GM12872 (cell line): ENCODE measurements around the gene PPFIBP1.

Source experiments
- TF ChIP-seq, protein P1 (sequence below): IDR thresholded peaks from 3 replicates; pipeline ENCODE4 v1.5.1; 2011; ENCODE audit warnings: low read depth, mild to moderate bottlenecking, low read length, moderate library complexity; ENCODE audit not compliant: insufficient read depth

PPFIBP1 gene

DNA sequence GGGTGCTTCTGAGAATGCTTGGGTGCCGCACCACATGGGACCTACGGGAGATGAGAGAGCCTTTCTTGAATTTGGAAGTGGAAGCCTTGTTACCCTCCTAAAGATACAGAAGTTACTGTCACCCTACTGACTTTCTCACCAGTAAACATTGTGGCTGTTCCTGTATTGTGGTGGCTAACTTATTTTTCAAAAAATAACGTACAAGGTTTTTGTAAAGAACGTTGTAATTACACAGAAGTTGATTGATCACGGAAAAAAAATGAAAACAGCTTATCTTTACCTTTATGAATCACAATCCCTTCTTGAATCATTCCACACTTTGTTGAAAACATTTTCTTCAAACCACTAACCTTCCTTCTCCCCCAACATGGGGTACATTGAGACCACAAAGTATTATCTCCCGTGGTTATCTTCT lies 22.0 kb upstream of the PPFIBP1 start:
- TF ChIP-seq, protein P1, sequence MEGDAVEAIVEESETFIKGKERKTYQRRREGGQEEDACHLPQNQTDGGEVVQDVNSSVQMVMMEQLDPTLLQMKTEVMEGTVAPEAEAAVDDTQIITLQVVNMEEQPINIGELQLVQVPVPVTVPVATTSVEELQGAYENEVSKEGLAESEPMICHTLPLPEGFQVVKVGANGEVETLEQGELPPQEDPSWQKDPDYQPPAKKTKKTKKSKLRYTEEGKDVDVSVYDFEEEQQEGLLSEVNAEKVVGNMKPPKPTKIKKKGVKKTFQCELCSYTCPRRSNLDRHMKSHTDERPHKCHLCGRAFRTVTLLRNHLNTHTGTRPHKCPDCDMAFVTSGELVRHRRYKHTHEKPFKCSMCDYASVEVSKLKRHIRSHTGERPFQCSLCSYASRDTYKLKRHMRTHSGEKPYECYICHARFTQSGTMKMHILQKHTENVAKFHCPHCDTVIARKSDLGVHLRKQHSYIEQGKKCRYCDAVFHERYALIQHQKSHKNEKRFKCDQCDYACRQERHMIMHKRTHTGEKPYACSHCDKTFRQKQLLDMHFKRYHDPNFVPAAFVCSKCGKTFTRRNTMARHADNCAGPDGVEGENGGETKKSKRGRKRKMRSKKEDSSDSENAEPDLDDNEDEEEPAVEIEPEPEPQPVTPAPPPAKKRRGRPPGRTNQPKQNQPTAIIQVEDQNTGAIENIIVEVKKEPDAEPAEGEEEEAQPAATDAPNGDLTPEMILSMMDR, result no peak

DNA sequence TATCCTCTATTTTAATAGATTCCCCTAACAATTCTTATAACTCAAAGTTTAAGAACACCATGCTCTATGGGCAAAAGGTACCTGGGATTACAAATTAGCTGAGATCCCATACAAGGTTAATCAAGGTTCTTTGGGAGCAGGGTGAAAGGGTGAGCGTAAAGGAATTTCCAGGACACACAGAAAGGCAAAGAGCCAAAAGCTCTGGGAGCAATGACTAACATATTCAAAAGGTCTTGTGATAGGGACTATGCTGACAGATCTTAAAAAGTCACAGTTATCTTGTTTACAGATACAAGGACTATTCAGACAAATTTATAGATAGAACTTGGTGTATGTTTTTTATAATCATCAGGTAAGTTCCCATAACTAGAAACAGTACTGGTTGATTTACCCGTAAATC lies 19.5 kb upstream of the PPFIBP1 start:
- TF ChIP-seq, protein P1, result no peak

DNA sequence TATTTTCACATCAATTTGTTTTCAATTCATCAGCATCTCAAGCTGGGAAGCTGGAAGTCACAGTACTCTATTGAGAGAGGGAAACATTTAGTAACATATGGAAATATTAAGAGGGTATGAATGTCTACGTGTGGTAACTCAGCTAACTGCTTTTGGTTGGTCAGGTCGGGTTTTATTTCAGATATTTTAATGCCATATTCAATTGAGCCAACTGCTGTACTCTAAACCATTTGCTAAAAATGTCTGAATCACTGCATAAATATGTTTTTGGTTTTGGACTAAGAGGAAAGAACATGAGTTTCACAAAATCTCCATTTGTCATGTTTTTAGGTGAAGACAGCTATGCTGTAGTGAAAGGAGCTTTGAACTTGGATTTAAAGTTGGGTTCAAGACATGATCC lies 18.9 kb upstream of the PPFIBP1 start:
- TF ChIP-seq, protein P1, result no peak

DNA sequence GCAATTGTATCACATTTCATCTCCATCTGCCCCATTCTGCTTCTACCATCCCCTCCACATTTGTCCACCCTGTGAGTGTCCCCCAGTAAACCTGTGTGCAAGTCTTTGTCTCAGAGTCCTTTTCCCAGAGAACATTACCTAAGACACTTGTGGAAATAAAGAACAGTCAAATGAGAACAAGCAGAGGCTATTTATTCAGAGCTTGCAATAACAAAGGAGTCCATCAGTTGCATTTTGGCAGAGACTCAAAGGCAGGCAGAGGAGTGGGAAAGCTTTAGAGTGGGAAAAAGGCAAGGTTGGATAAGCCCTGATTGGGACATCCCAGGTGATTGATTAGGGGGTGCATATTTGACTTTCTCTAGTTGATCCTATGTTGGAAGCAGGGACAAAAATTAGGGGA lies 18.2 kb upstream of the PPFIBP1 start:
- TF ChIP-seq, protein P1, result no peak

DNA sequence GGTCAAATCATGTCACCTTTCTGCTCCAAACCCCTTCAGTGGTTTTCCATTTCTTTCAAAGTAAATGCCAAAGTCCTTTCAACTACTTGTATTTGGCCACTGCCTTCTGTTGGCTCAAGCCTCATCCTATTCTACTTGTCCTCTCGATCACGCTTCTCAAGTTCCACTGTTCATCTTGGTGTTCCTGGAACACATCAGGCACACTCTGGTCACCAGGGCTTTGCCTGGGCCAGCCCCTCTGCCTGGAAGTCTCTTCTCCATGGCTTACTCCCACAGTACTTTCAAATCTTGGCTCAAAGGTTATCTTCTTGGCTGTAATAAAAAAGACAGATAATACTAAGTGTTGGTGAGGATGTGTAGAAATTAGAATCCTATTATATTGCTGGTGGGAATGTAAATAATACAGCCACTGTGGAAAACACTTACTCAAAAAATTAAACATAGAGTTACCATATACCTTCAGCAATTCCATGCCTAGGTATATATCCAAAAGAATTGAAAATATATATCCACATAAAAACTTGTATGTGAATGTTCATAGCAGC lies 17.3 kb upstream of the PPFIBP1 start:
- TF ChIP-seq, protein P1, result no peak

DNA sequence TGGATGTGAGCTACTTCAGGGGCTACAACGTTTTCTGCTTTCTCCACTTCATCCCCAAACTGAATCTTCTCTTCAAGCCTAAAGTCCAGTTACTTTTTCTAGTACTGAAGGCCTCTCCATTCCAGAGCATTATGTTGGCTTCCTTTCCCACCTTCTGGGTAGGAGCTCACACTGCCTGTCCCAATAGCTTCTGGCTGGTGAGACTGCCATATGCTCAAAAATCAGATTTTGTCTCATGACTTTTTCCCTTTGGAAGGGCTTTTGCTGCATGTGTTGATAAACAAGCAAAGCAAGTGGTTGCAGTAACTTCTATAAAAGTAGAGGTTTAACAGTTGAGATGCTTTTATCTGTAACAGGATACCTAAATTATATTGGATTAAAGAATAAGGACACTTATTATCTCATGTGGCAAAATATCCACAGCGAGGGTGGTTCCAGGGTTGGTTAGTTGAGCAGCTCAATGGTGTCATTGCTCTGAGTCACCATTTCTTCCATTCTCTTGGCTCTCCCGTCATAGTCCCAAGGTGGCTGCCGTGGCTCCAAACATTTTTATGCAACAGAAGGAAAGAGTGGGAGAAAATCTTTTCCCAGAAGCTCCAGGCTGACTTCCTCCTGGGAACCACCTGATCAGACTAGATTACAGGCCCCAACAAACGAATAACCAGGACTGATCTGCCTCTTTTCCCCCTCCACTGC lies 15.1 kb upstream of the PPFIBP1 start:
- TF ChIP-seq, protein P1, result no peak

DNA sequence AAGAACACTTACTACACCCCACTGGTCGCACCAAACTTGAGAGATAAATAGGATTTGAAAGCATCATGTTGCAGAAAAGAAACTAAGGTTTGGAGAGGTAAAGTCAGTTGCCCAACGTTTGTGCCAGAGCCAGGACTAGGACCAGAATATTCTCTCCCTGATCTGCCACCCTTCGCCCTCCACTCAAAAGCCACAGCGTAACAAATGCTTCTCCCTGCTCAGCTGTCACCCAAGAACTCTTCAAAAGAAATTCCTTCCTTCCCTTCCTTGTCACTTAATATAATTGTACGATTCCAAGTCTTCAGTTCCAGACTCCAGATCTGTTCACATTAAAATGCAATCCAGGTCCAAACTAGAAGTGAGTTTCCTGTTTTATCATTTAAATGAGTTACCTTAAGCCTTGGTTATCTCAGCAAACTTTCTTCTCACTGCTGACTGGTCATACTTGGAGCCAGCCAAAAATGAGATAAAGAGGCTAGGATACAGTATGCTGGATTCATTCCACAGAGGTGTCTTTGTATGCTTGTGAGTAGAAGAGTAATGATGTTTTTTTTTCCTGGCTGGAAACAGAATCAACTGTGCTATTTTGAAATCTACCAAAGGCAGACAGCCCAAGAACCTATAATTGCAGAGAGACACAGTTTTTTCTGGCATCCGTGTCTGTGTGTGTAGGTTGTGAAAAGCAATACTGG lies 12.8 kb upstream of the PPFIBP1 start:
- TF ChIP-seq, protein P1, result no peak
